Mucosa of stomach (tissue), 1 donor: ENCODE measurements around the gene ASTN2.

Experiments used
- H3K27me3 ChIP-seq: one replicate; pipeline ENCODE4 v1.7.0; 2013; ENCODE audit warnings: mild to moderate bottlenecking, low read length; ENCODE audit not compliant: control insufficient read depth, insufficient read depth
- H3K36me3 ChIP-seq: one replicate; pipeline ENCODE4 v1.7.0; 2013; ENCODE audit warnings: low read length; ENCODE audit not compliant: control insufficient read depth, insufficient read depth
- H3K4me1 ChIP-seq: one replicate; pipeline ENCODE4 v1.7.0; 2013; ENCODE audit warnings: mild to moderate bottlenecking, low read length; ENCODE audit not compliant: control insufficient read depth, insufficient read depth
- H3K4me3 ChIP-seq: one replicate; pipeline ENCODE4 v1.7.0; 2013; ENCODE audit warnings: low read length
- H3K9ac ChIP-seq: one replicate; pipeline ENCODE4 v1.7.0; 2013; ENCODE audit warnings: mild to moderate bottlenecking, low read length, moderate library complexity
- H3K9me3 ChIP-seq: one replicate; pipeline ENCODE4 v1.7.0; 2013; ENCODE audit warnings: mild to moderate bottlenecking, low read length, moderate library complexity; ENCODE audit not compliant: control insufficient read depth
- donor health status: Pancreatic carcinoma.

The ASTN2 gene

DNA sequence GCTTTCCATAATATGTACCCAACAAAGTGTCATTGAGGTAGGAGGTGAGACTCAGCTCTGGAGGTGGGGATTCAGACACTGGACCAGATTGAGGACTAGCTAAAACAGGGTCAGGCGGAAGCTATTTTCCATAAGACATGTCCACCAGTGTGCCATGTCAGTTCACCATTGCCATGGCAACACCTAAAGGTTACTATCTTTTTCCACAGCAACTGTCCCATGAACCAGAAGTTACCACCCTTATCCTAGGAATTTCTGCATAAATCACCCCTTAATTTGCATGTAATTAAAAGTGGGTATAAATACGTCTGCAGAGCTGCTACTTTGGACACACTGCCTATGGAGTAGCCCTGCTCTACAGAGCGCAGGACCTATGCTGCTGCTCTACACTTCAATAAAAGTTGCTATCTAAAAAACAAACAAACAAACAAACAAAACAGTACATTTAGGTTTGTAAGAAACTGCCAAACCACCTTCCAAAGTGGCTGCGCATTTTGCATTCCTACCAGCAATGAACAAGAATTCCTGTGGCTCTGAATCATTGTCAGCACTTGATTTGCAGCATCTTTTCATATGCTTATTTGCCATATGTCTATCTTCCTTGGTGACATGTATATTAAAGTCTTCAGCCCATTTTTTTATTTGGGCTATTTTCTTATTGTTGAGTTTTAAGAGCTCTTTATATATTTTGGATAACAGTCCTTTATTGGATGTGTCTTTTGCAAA is 745.7 kb downstream of the ASTN2 start:
- Histone ChIP-seq H3K4me1 (no peaks in the 10 kb centered on the region), H3K9ac (no peak overlapping the region), H3K9me3 (no peaks in the 10 kb centered on the region), H3K4me3 (no peak overlapping the region), H3K36me3 (no peaks in the 10 kb centered on the region), H3K27me3 (no peaks in the 10 kb centered on the region)

DNA sequence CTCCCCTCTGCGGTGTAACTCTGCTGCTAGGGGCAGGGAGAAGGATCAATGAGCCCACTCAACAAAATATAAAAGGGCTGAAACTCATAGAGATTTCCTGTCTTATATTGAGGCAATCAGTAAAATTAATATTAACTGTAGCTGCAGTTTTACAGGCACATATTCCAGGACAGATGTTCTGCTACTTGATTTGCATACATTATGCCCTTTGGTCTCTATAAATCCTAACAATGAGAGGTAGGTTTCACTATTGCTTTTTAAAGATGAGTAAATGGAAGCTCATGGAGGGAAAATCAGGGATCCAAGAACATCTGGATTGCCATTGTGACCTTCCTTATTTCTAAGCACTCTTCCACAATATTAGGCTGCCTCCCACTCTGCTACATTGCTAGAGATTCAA is 751.3 kb downstream of the ASTN2 start:
- Histone ChIP-seq H3K9ac (no peak overlapping the region), H3K4me1 (no peaks in the 10 kb centered on the region), H3K4me3 (no peak overlapping the region), H3K9me3 (no peaks in the 10 kb centered on the region), H3K36me3 (no peaks in the 10 kb centered on the region), H3K27me3 (no peaks in the 10 kb centered on the region)

DNA sequence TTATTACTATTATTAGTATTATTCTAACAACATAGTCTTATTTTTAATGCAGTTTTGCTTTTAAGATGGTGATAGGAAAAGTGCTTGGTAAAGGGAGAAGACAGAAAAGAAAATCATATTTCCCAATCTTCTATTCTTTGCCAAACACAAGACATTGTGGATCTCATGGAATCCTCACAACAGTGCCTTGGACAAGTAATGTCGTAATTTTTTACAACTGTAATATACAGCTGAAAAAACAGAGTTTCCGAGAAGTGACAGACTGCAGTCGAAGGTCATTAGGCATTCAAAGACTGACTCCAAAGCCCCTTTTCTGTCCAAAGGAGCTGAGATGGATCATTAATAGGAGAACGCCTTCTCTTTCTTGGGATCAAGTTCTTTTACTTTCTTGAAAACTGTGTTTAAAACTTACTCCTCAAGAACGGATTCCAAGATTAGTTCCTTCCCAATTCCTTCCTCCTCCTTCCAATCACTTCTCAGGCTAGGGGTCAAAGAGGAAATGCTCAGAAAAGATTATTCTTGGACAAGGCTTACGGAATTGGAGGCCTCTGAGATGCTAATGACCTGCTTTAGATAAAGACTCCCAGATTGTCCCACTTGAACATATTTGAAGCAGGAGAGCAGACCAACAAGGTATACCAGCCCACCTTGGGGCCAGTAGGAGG is 752.1 kb downstream of the ASTN2 start:
- Histone ChIP-seq H3K27me3 (no peaks in the 10 kb centered on the region), H3K36me3 (no peaks in the 10 kb centered on the region), H3K4me3 (no peak overlapping the region), H3K9ac (no peak overlapping the region), H3K9me3 (no peaks in the 10 kb centered on the region), H3K4me1 (no peaks in the 10 kb centered on the region)

DNA sequence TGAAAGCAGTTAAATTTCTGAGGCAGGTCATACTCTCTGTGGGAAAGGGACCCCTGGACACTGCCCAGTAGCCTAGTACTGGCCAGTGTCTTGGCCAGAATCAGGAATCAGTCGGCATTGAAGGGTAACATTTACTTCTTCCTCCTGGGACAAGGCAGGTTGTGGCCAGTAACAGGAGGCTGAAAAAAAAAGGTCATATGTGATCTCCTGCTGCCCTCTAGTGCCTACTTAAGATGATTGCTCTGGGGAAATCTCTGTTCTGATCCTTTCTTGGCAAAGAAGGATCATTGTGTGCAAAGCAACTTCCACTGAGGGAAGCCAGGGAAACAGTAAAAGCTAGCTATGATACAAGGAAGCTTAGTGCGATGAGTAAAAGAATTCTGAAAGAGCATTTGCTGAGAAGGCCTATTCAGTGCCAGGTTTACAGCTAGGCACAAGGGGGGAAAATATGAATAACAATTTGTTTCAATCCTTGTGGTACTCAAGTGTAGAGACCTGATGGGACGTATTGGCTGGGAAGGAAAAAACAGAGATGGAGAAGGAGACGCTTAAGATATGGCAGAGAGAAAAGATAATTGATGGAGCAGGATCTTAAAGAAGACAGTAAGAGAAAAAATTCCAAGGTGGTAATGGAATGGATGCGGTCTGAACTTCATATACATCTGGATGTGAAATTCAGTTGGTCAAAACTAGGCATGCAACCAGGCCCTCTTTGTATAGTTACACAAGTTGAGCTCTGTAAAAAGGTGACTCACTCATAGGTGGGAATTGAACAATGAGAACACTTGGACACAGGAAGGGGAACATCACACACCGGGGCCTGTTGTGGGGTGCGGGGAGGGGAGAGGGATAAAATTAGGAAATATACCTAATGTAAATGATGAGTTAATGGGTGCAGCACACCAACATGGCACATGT is 753.6 kb downstream of the ASTN2 start:
- no peaks in the 10 kb centered on the region for H3K9me3 ChIP-seq
- H3K9ac ChIP-seq, result no peak overlapping the region
- H3K36me3 ChIP-seq, result no peaks in the 10 kb centered on the region
- H3K4me3 ChIP-seq, result no peak overlapping the region
- no peaks in the 10 kb centered on the region for H3K27me3 ChIP-seq
- H3K4me1 ChIP-seq, result no peaks in the 10 kb centered on the region

DNA sequence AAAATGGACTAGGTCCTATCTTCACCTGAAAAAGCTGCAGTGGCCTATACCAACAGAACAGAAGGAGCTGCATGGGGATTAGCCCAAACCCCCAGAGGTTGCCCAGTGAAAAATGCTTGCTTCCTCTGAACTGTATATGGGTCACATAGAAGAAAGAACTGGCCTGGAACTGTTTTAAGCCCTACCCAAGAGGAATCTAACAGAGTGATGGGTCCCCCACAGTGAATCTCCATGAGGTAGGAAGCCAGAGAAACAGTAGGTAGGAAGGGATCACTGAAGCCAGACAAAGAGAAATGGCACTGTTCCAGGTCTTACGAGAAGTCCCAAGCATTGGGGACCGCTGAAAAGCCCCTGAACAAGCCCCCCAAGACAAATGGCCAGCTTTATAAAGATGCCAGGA is 756.6 kb downstream of the ASTN2 start:
- no peaks in the 10 kb centered on the region for H3K36me3 ChIP-seq
- no peaks in the 10 kb centered on the region for H3K27me3 ChIP-seq

DNA sequence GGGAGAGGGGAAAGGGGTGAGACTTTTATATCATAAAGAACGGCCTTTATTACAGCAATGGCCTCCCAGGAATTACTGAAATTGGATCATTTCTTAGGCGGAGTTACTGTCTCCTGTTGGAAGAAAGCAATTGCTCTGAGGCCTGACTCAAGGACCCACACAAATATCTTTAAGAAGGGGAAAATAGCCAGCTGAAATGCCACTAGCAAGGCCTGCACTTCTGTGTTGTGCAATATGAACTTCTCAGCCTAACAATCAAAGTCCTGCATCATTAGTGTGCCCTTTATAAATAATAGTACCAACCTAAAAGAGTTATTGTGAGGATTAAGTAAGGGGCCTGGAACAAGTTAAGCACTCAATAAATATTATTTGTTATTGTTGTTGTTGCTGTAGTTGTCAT is 757.9 kb downstream of the ASTN2 start:
- Histone ChIP-seq H3K9ac (no peak overlapping the region), H3K36me3 (no peaks in the 10 kb centered on the region), H3K4me3 (no peak overlapping the region), H3K9me3 (no peaks in the 10 kb centered on the region), H3K27me3 (no peaks in the 10 kb centered on the region), H3K4me1 (no peaks in the 10 kb centered on the region)

More for the DNA sequence above, 756.6 kb downstream of the ASTN2 start:
- H3K4me1 ChIP-seq, result no peaks in the 10 kb centered on the region
- H3K4me3 ChIP-seq, result no peak overlapping the region
- H3K9me3 ChIP-seq, result no peaks in the 10 kb centered on the region
- no peak overlapping the region for H3K9ac ChIP-seq

DNA sequence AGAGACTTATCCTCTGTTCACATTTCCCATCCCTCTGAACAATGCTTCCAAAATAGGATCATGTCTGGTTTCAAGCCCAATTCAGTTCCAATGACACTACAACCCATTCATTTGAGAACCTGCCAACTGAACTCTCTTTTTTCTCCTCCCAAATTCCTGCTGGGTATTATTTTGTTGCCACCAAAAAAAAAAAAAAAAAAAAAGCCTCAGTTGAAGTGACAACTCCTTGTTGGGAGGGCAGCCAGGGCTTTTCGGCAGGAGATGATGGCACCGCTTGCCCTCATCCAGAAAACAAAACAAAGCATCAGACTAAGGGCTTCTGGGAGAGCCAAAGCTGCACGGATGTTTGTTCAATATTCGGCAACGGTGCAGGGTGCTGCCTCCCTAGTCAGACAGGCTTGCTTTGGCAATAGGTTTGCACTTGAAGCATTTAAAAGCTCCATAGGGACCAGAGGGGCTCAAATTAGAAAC is 758.3 kb downstream of the ASTN2 start:
- Histone ChIP-seq H3K9me3 (no peaks in the 10 kb centered on the region), H3K4me3 (no peak overlapping the region), H3K4me1 (no peaks in the 10 kb centered on the region), H3K9ac (no peak overlapping the region), H3K27me3 (no peaks in the 10 kb centered on the region), H3K36me3 (no peaks in the 10 kb centered on the region)

DNA sequence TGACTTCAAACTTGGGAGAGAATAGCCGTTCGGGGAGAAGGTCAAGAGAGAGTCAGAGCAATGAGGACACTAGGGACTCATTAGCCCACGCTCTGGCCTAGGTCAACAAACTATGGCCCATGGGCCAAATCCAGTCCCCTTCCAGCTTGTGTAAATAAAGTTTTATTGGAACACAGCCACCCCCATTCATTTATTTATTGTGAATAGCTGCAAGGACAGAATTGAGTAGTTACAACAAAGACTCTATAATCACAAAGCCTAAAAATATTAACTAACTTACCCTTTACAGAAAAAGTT is 760.9 kb downstream of the ASTN2 start:
- no peak overlapping the region for H3K9ac ChIP-seq
- H3K36me3 ChIP-seq, result no peaks in the 10 kb centered on the region
- H3K4me3 ChIP-seq, result no peak overlapping the region
- no peaks in the 10 kb centered on the region for H3K9me3 ChIP-seq
- no peaks in the 10 kb centered on the region for H3K4me1 ChIP-seq
- H3K27me3 ChIP-seq, result no peaks in the 10 kb centered on the region

DNA sequence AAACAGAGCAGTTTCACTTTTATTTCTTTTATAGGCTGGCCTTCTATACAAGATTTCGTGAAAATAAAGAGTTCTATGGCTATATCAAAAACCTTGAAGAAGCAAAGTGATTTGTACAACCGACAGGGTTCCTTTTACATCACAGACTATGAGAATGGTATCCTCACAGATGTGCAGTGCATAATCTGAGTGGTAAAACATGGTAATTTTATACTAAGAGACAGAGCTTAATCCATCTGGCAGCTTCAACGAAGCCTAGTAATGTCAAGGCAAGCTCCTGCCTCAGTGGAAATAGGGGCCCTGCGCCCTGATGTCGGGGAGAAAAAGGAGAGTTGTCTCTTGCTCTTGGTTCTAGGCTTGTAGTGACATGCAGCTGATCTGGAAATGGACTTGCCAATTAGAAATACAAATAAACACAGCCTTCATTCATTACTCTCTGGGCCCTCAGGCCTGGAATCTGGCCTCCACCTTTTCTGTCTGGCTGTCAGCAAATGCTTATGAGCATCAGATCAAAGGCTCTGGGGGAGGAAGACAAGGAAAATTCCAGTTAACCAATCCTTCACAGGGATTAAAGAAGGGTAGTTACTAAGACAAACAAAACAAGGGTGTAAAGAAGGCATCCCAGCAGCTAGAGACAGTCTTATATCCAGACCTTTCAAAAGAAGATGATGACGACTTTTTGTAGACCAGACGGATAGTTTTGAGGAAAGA is 761.4 kb downstream of the ASTN2 start:
- H3K4me1 ChIP-seq, result no peaks in the 10 kb centered on the region

DNA sequence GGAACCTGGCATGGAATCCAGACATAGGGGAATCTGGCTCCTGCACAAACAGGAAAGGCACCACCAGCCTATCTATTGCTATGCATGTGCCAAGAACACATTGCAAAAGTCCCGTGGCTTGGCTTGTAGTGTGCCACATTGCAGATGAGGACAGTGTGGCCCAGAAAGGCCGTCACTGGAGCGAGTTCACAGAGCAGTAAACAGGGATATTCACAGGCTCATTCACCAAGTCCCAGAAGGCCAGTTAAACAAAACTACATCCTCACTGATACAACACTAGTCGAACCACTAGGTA is 767.4 kb downstream of the ASTN2 start:
- no peak overlapping the region for H3K9ac ChIP-seq

More for the DNA sequence above, 761.4 kb downstream of the ASTN2 start:
- Histone ChIP-seq H3K9ac (no peak overlapping the region), H3K27me3 (no peaks in the 10 kb centered on the region), H3K9me3 (no peaks in the 10 kb centered on the region), H3K36me3 (no peaks in the 10 kb centered on the region), H3K4me3 (no peak overlapping the region)

DNA sequence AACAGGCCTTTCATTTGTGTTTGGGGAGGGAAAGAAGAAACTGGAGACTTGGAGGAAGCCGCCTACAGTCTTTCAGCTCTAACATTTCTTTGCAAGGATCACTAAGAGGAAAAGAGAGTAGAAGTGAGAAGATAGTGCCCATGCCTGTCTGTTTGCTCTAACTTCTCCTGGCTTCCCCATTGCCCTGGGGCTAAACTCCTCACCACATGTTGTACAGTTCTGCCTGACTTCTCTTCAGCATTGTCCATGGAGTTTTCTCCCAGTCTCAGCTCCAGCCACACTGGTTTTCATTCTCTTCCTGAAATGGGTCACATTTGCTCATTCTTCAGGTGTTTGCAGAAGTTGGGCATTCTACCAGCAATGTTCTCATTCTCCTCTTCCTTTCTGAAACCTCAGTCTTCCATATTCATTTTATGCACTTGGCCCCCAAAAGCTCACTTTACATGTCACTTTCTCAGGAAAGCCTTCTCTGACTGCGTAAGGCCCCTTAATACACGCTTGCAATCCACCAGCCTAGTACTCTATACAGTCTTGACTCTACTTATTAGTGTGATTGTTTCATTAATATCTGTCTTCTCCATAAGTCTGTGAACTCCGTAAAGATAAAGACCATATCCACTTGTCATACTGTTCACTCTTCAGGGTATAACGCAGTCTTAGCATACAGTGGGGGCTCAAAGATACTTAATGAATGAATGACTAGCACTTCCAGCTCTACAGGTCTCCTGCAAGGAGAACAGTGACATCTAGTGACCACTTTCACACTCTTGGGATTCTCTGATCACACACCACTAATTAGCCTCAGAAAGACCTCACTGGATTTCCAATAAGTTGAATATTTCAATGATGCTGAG is 768.0 kb downstream of the ASTN2 start:
- H3K9me3 ChIP-seq, result no peaks in the 10 kb centered on the region
- no peaks in the 10 kb centered on the region for H3K36me3 ChIP-seq
- H3K9ac ChIP-seq, result no peak overlapping the region

More for the DNA sequence above, 767.4 kb downstream of the ASTN2 start:
- Histone ChIP-seq H3K27me3 (no peaks in the 10 kb centered on the region), H3K9me3 (no peaks in the 10 kb centered on the region), H3K4me3 (no peak overlapping the region), H3K4me1 (no peaks in the 10 kb centered on the region), H3K36me3 (no peaks in the 10 kb centered on the region)

More for the DNA sequence above, 768.0 kb downstream of the ASTN2 start:
- H3K27me3 ChIP-seq, result no peaks in the 10 kb centered on the region
- no peaks in the 10 kb centered on the region for H3K4me1 ChIP-seq
- no peak overlapping the region for H3K4me3 ChIP-seq
